Activated T-cell treated with anti-CD3 and anti-CD28 coated beads, Interleukin-2, amount 50 U/mL, for 48 hours (primary cell): Measurements from ENCODE around the gene AFDN.

ENCODE experiments used
- DNase-seq, 2 experiments: peaks; one replicate each; pipeline ENCODE4 v3.0.0-alpha.2; 2020

The AFDN gene

GRCh38 chr6:168005796-168006195 is 179.1 kb downstream of the AFDN start:
- DNase-seq = no peak

- no peak for DNase-seq
These were observed 181.1 kb downstream of the AFDN start for GRCh38 chr6:168007592-168008338.

- no peak for DNase-seq
These were observed 182.6 kb downstream of the AFDN start for GRCh38 chr6:168009331-168009730.

- DNase-seq = no peak
These were observed 184.6 kb downstream of the AFDN start for GRCh38 chr6:168011291-168011690.

GRCh38 chr6:168012431-168013249 is 185.9 kb downstream of the AFDN start:
- no peak for DNase-seq

GRCh38 chr6:168013250-168013915 is 186.7 kb downstream of the AFDN start:
- DNase-seq = no peak

- DNase-seq = no peak
These were observed 187.7 kb downstream of the AFDN start for GRCh38 chr6:168014428-168014827.

- DNase-seq = no peak
These were observed 188.3 kb downstream of the AFDN start for GRCh38 chr6:168015009-168015408.

- DNase-seq = no peak
These were observed 188.9 kb downstream of the AFDN start for GRCh38 chr6:168015482-168016175.

GRCh38 chr6:168016176-168016620 is 189.5 kb downstream of the AFDN start:
- DNase-seq = no peak

- no peak for DNase-seq
These were observed 190.2 kb downstream of the AFDN start for GRCh38 chr6:168016721-168017525.

GRCh38 chr6:168017629-168018028 is 190.9 kb downstream of the AFDN start:
- no peak for DNase-seq

- no peak for DNase-seq
These were observed 192.0 kb downstream of the AFDN start for GRCh38 chr6:168018664-168019063.

GRCh38 chr6:168020242-168020641 is 193.5 kb downstream of the AFDN start:
- DNase-seq = no peak

GRCh38 chr6:168021581-168021980 is 194.9 kb downstream of the AFDN start:
- DNase-seq = no peak
